ENCODE measurements around the gene TTC9C. TPM values are rescaled to one million over a fixed set of nuclear protein-coding genes. Genes with fewer than 3 reads are reported as not detected.

Gene TTC9C
- total RNA-seq, 1 experiment from 2014 or later: 48.7 TPM

DNA sequence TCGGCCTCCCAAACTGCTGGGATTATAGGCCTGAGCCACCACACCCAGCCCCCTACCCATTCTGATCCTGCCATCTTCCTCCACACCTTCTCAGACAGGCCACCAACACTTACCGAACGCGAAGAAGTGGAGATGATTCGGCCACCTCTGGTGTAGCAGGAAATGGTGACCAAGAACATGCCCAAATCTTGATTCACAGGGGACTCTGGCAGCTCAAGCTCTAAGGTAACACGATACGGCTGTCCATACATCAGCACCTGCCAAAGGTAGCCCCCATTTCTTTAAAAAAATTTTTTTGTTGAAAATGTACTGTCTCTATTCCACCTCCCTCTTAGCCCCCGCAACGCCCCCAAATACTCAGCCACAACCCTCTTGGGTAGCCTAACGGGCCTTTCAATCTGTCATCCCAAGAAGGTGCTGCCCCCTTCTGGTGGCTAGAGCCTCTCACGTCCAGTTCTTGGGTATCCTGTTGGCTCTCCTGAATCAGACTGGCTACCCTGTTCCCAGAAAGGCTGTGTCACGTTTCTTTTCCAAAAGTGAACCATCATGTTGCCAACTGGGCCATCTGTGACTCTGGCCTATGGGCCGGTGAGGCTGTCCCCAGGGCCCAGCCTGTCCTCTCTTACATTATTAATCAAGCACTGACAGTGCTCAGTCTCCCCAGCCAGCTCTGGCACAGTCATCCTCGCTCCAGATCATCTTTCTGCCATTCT lies 33.7 kb upstream of the TTC9C start:
- peak overlapping the region; percentile 73 for H3K27ac Mint-ChIP-seq
- H3K4me1 Mint-ChIP-seq: peaks cover 2% of the 10 kb centered on the region; the same call in 1 of the 2 replicates
- no peak overlapping the region for H3K4me3 Mint-ChIP-seq
- TF ChIP-seq, protein P1, sequence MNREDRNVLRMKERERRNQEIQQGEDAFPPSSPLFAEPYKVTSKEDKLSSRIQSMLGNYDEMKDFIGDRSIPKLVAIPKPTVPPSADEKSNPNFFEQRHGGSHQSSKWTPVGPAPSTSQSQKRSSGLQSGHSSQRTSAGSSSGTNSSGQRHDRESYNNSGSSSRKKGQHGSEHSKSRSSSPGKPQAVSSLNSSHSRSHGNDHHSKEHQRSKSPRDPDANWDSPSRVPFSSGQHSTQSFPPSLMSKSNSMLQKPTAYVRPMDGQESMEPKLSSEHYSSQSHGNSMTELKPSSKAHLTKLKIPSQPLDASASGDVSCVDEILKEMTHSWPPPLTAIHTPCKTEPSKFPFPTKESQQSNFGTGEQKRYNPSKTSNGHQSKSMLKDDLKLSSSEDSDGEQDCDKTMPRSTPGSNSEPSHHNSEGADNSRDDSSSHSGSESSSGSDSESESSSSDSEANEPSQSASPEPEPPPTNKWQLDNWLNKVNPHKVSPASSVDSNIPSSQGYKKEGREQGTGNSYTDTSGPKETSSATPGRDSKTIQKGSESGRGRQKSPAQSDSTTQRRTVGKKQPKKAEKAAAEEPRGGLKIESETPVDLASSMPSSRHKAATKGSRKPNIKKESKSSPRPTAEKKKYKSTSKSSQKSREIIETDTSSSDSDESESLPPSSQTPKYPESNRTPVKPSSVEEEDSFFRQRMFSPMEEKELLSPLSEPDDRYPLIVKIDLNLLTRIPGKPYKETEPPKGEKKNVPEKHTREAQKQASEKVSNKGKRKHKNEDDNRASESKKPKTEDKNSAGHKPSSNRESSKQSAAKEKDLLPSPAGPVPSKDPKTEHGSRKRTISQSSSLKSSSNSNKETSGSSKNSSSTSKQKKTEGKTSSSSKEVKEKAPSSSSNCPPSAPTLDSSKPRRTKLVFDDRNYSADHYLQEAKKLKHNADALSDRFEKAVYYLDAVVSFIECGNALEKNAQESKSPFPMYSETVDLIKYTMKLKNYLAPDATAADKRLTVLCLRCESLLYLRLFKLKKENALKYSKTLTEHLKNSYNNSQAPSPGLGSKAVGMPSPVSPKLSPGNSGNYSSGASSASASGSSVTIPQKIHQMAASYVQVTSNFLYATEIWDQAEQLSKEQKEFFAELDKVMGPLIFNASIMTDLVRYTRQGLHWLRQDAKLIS (CRISPR knock-in tag; IDR thresholded peaks at IDR 0.05; ENCODE audit: borderline replicate concordance): no peak
- no peak for TF ChIP-seq TEAD4 (CRISPR knock-in tag; IDR thresholded peaks at IDR 0.05)
- TF ChIP-seq, protein P2, sequence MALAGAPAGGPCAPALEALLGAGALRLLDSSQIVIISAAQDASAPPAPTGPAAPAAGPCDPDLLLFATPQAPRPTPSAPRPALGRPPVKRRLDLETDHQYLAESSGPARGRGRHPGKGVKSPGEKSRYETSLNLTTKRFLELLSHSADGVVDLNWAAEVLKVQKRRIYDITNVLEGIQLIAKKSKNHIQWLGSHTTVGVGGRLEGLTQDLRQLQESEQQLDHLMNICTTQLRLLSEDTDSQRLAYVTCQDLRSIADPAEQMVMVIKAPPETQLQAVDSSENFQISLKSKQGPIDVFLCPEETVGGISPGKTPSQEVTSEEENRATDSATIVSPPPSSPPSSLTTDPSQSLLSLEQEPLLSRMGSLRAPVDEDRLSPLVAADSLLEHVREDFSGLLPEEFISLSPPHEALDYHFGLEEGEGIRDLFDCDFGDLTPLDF (CRISPR knock-in tag; IDR thresholded peaks at IDR 0.05): no peak
- peak; percentile 84 for TF ChIP-seq CTCF (IDR thresholded peaks at IDR 0.05)
- TF ChIP-seq SMAD3 (CRISPR knock-in tag; IDR thresholded peaks at IDR 0.05; ENCODE audit: borderline replicate concordance): no peak
- no peak for TF ChIP-seq ATF1 (CRISPR knock-in tag; IDR thresholded peaks at IDR 0.05)
- no peak for TF ChIP-seq SP1 (CRISPR knock-in tag; conservative IDR thresholded peaks at IDR 0.05)
- no peaks in the 10 kb centered on the region for H3K27me3 Mint-ChIP-seq (ENCODE audit: low read depth)
- ATAC-seq: peak; percentile 84
- peaks cover 32% of the 10 kb centered on the region for H3K36me3 Mint-ChIP-seq
- DNase-seq (ENCODE audit: low spot score): peak; percentile 86
- ChIA-PET POLR2A (interaction anchor here (1.2 kb wide), 1 partner anchor 103 kb away, joined by 3 read pairs; the partner anchor contains the start of gene TUT1), CTCF (interaction anchor here (0.6 to 2.8 kb wide), 28 partner anchors 11 to 300 kb away, joined by 3 to 14 read pairs (median 4); partner anchors contain the start of genes B3GAT3, BSCL2, C11orf98 and EEF1G)
- no peaks in the 10 kb centered on the region for H3K9me3 Mint-ChIP-seq

- H3K4me3 Mint-ChIP-seq: no peak overlapping the region
- CTCF ChIA-PET: no interaction called here
- ATAC-seq (no peak), DNase-seq (ENCODE audit: low spot score) (no peak)
- peak overlapping the region; percentile 62; the same call in 1 of the 2 replicates for H3K27ac Mint-ChIP-seq
- no peaks in the 10 kb centered on the region; the same call in 1 of the 2 replicates for H3K27me3 Mint-ChIP-seq (ENCODE audit: low read depth)
- H3K36me3 Mint-ChIP-seq: peaks cover 33% of the 10 kb centered on the region
- POLR2A ChIA-PET: no interaction called here
- peaks cover 13% of the 10 kb centered on the region for H3K4me1 Mint-ChIP-seq
- no peaks in the 10 kb centered on the region for H3K9me3 Mint-ChIP-seq
- TF ChIP-seq NR1H2 (CRISPR knock-in tag; IDR thresholded peaks at IDR 0.05): no peak
- TF ChIP-seq SP1 (CRISPR knock-in tag; conservative IDR thresholded peaks at IDR 0.05): no peak
- TF ChIP-seq GRHL2 (CRISPR knock-in tag; IDR thresholded peaks at IDR 0.05; ENCODE audit: insufficient replicate concordance, severe bottlenecking): no peak
- TF ChIP-seq MXD4 (CRISPR knock-in tag; IDR thresholded peaks at IDR 0.05; ENCODE audit: borderline replicate concordance): no peak
- TF ChIP-seq ELF4 (CRISPR knock-in tag; IDR thresholded peaks at IDR 0.05; ENCODE audit: low read depth): no peak
- no peak for TF ChIP-seq NFYB (CRISPR knock-in tag; conservative IDR thresholded peaks at IDR 0.05; ENCODE audit: low read depth)
- no peak for TF ChIP-seq CTCF (IDR thresholded peaks at IDR 0.05)
- no peak for TF ChIP-seq IRF2 (CRISPR knock-in tag; IDR thresholded peaks at IDR 0.05; ENCODE audit: borderline replicate concordance, low read depth)
- TF ChIP-seq GABPB1 (CRISPR knock-in tag; IDR thresholded peaks at IDR 0.05): no peak
- TF ChIP-seq, protein P3, sequence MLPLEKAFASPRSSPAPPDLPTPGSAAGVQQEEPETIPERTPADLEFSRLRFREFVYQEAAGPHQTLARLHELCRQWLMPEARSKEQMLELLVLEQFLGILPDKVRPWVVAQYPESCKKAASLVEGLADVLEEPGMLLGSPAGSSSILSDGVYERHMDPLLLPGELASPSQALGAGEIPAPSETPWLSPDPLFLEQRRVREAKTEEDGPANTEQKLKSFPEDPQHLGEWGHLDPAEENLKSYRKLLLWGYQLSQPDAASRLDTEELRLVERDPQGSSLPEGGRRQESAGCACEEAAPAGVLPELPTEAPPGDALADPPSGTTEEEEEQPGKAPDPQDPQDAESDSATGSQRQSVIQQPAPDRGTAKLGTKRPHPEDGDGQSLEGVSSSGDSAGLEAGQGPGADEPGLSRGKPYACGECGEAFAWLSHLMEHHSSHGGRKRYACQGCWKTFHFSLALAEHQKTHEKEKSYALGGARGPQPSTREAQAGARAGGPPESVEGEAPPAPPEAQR (CRISPR knock-in tag; IDR thresholded peaks at IDR 0.05): no peak
- no peak for TF ChIP-seq EMX1 (CRISPR knock-in tag; IDR thresholded peaks at IDR 0.05)
- TF ChIP-seq, protein P4, sequence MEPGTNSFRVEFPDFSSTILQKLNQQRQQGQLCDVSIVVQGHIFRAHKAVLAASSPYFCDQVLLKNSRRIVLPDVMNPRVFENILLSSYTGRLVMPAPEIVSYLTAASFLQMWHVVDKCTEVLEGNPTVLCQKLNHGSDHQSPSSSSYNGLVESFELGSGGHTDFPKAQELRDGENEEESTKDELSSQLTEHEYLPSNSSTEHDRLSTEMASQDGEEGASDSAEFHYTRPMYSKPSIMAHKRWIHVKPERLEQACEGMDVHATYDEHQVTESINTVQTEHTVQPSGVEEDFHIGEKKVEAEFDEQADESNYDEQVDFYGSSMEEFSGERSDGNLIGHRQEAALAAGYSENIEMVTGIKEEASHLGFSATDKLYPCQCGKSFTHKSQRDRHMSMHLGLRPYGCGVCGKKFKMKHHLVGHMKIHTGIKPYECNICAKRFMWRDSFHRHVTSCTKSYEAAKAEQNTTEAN (CRISPR knock-in tag; IDR thresholded peaks at IDR 0.05): no peak
- TF ChIP-seq IRF1 (CRISPR knock-in tag; IDR thresholded peaks at IDR 0.05): no peak
- TF ChIP-seq ZNF423 (CRISPR knock-in tag; IDR thresholded peaks at IDR 0.05): no peak
- no peak for TF ChIP-seq ETV6 (CRISPR knock-in tag; IDR thresholded peaks at IDR 0.05)
- no peak for TF ChIP-seq ZBTB21 (CRISPR knock-in tag; IDR thresholded peaks at IDR 0.05; ENCODE audit: borderline replicate concordance)
- TF ChIP-seq JUN (CRISPR knock-in tag; IDR thresholded peaks at IDR 0.05): no peak
Observed at GRCh38 chr11:62702246-62702645, 26.0 kb upstream of the TTC9C start.
